HG03159 (cell line): ENCODE measurements around the gene PFDN6.

ENCODE experiments used
- ATAC-seq: cut with Tn5 transposase; IDR thresholded peaks from one replicate; pipeline ENCODE4 v1.9.1; 2021; ENCODE audit warnings: mild to moderate bottlenecking, moderate library complexity; ENCODE audit not compliant: unreplicated experiment

Gene PFDN6

GRCh38 chr6:33315793-33316602, 26.6 kb downstream of the PFDN6 start:
- ATAC-seq, result no peak

GRCh38 chr6:33316603-33317418, 27.4 kb downstream of the PFDN6 start:
- no peak for ATAC-seq

GRCh38 chr6:33317419-33317668, 27.9 kb downstream of the PFDN6 start:
- ATAC-seq, result no peak

- ATAC-seq, result peak; percentile 51
These were observed 28.4 kb downstream of the PFDN6 start, which contains the start of gene ZBTB22 for GRCh38 chr6:33317669-33318425. ZBTB22 (minus strand) TSS chr6:33317744; CDS start chr6:33316916, 828 bp downstream.

- ATAC-seq, result no peak
These were observed 29.1 kb downstream of the PFDN6 start for GRCh38 chr6:33318426-33319073.

- no peak for ATAC-seq
These were observed 30.5 kb downstream of the PFDN6 start for GRCh38 chr6:33319939-33320314.

- no peak for ATAC-seq
These were observed 31.1 kb downstream of the PFDN6 start for GRCh38 chr6:33320315-33321181.

GRCh38 chr6:33321227-33321626, 31.8 kb downstream of the PFDN6 start:
- ATAC-seq, result no peak

- ATAC-seq, result peak; percentile 8
These were observed 34.2 kb downstream of the PFDN6 start for GRCh38 chr6:33323623-33323948.

GRCh38 chr6:33324125-33324524, 34.7 kb downstream of the PFDN6 start:
- no peak for ATAC-seq

GRCh38 chr6:33329058-33329457, 39.7 kb downstream of the PFDN6 start:
- no peak for ATAC-seq

- no peak for ATAC-seq
These were observed 41.3 kb downstream of the PFDN6 start for GRCh38 chr6:33330736-33331135.

GRCh38 chr6:33333666-33334065, 44.3 kb downstream of the PFDN6 start:
- ATAC-seq, result no peak

GRCh38 chr6:33335916-33336315, 46.5 kb downstream of the PFDN6 start:
- ATAC-seq, result no peak

GRCh38 chr6:33336495-33336894, 47.1 kb downstream of the PFDN6 start:
- ATAC-seq, result no peak

- ATAC-seq, result no peak
These were observed 49.8 kb downstream of the PFDN6 start for GRCh38 chr6:33339193-33339592.
